OCI-LY1 (cell line): ENCODE results near the gene ZFPM1.

Experiments used
- H2AFZ ChIP-seq: fragments of 200-600 bp; sonication (generic), shearing (Covaris generic); 2 replicates; pipeline ENCODE4 v1.6.0; 2014; ENCODE audit warnings: antibody characterized with exemption, mild to moderate bottlenecking, low read length
- H3F3A ChIP-seq: fragments of 200-600 bp; sonication (generic), shearing (Covaris generic); 2 replicates; pipeline ENCODE4 v1.6.0; 2014; ENCODE audit warnings: mild to moderate bottlenecking, antibody characterized with exemption, low read length, moderate library complexity; ENCODE audit not compliant: insufficient read depth
- H3K27ac ChIP-seq: fragments of 200-600 bp; sonication (generic); 2 replicates; pipeline ENCODE4 v1.5.1; 2014; ENCODE audit warnings: low read length, mixed run types, mild to moderate bottlenecking, low read depth; ENCODE audit not compliant: poor library complexity, severe bottlenecking
- H3K27me3 ChIP-seq: fragments of 200-600 bp; sonication (generic); 2 replicates; pipeline ENCODE4 v1.6.0; 2014; ENCODE audit warnings: antibody characterized with exemption, mild to moderate bottlenecking, low read length, moderate library complexity; ENCODE audit not compliant: insufficient read depth
- H3K36me3 ChIP-seq: fragments of 200-600 bp; sonication (generic); 2 replicates; pipeline ENCODE4 v1.6.1; 2014; ENCODE audit warnings: mild to moderate bottlenecking, antibody characterized with exemption, low read length, moderate library complexity, mixed read lengths; ENCODE audit not compliant: insufficient read depth
- H3K4me1 ChIP-seq: fragments of 200-600 bp; sonication (generic); 2 replicates; pipeline ENCODE4 v1.5.1; 2014; ENCODE audit warnings: mild to moderate bottlenecking, low read length, moderate library complexity; ENCODE audit not compliant: insufficient read depth, severe bottlenecking
- H3K4me2 ChIP-seq: fragments of 200-600 bp; sonication (generic), shearing (Covaris generic); 2 replicates; pipeline ENCODE4 v1.6.1; 2014; ENCODE audit warnings: low read length
- H3K4me3 ChIP-seq: fragments of 200-600 bp; sonication (generic); 2 replicates; pipeline ENCODE4 v1.5.1; 2014; ENCODE audit warnings: low read length, low read depth, mild to moderate bottlenecking, mixed read lengths; ENCODE audit not compliant: poor library complexity, severe bottlenecking
- H3K79me2 ChIP-seq: fragments of 200-600 bp; shearing (Covaris generic); 2 replicates; pipeline ENCODE4 v1.6.1; 2016; ENCODE audit warnings: mixed run types, low read length, mixed read lengths; ENCODE audit not compliant: insufficient read depth
- H3K9ac ChIP-seq: fragments of 200-600 bp; sonication (generic), shearing (Covaris generic); 2 replicates; pipeline ENCODE4 v1.6.1; 2014; ENCODE audit warnings: mild to moderate bottlenecking, low read length, mixed read lengths
- H3K9me2 ChIP-seq: fragments of 200-600 bp; sonication (generic), shearing (Covaris generic); 2 replicates; pipeline ENCODE4 v1.6.1; 2014; ENCODE audit warnings: low read depth, mild to moderate bottlenecking, low read length, mixed read lengths
- H3K9me3 ChIP-seq: fragments of 200-600 bp; shearing (Covaris generic); 2 replicates; pipeline ENCODE4 v1.6.1; 2014; ENCODE audit warnings: low read length, mixed read lengths
- H4K20me1 ChIP-seq: fragments of 200-600 bp; sonication (generic), shearing (Covaris generic); 2 replicates; pipeline ENCODE4 v1.6.0; 2016; ENCODE audit warnings: mild to moderate bottlenecking, low read length; ENCODE audit not compliant: insufficient read depth
- CTCF ChIP-seq: fragments of 200-600 bp; sonication (generic), shearing (Covaris generic); IDR thresholded peaks from 2 replicates; pipeline ENCODE4 v1.5.1; 2017; ENCODE audit warnings: mild to moderate bottlenecking, antibody characterized with exemption, low read length, moderate library complexity, mixed read lengths
- EZH2 ChIP-seq: fragments of 200-600 bp; sonication (generic), shearing (Covaris generic); IDR thresholded peaks from 2 replicates; pipeline ENCODE4 v1.8.0; 2017; ENCODE audit warnings: borderline replicate concordance, mixed run types, mild to moderate bottlenecking, antibody characterized with exemption, low read length, moderate library complexity, mixed read lengths

The ZFPM1 gene

GRCh38 chr16:88466949-88467348, 13.9 kb downstream of the ZFPM1 start:
- Histone ChIP-seq H2AFZ (no peak overlapping the region), H3K27ac (no peak overlapping the region), H3F3A (no peaks in the 10 kb centered on the region), H3K9me3 (no peaks in the 10 kb centered on the region), H3K79me2 (no peaks in the 10 kb centered on the region), H3K27me3 (0 out of 2 replicates have a peak, but pooled peaks cover 4% of the 10 kb centered on the region), H3K4me2 (no peak overlapping the region), H3K36me3 (no peaks in the 10 kb centered on the region), H3K9ac (no peak overlapping the region), H3K4me3 (no peak overlapping the region), H3K9me2 (no peaks in the 10 kb centered on the region), H3K4me1 (no peaks in the 10 kb centered on the region), H4K20me1 (no peaks in the 10 kb centered on the region)
- TF ChIP-seq EZH2 (no peak), CTCF (no peak)

DNA sequence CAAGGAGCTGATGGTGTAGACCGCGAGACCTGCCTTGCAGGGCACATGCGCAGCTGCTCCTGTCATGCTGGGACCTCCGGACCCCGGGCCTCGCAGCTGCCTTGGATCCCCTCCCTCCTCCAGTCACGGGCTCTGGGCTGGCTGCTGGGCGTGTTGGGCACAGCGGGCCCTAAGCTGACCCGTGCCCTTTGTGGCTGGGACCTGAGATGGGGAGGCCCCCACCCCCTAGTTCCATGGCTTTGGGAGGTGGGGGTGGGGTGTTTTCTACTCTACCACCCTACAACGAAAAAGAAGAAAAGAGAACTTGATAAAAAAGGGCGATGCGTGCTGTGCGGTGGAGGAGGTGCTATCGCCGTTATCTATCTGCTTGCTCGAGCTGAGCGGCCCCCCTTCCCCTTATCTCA, 14.5 kb downstream of the ZFPM1 start:
- no peaks in the 10 kb centered on the region for H3K36me3 ChIP-seq
- H3K79me2 ChIP-seq: no peaks in the 10 kb centered on the region
- TF ChIP-seq CTCF (no peak), EZH2 (no peak)
- H3F3A ChIP-seq: no peaks in the 10 kb centered on the region
- H3K27ac ChIP-seq: no peak overlapping the region
- H3K4me1 ChIP-seq: no peaks in the 10 kb centered on the region
- no peak overlapping the region for H3K4me3 ChIP-seq
- H4K20me1 ChIP-seq: no peaks in the 10 kb centered on the region
- no peak overlapping the region for H3K9ac ChIP-seq
- no peak overlapping the region for H3K4me2 ChIP-seq
- H3K27me3 ChIP-seq: 0 out of 2 replicates have a peak, but pooled peaks cover 4% of the 10 kb centered on the region
- no peak overlapping the region for H2AFZ ChIP-seq
- H3K9me3 ChIP-seq: no peaks in the 10 kb centered on the region
- no peaks in the 10 kb centered on the region for H3K9me2 ChIP-seq

DNA sequence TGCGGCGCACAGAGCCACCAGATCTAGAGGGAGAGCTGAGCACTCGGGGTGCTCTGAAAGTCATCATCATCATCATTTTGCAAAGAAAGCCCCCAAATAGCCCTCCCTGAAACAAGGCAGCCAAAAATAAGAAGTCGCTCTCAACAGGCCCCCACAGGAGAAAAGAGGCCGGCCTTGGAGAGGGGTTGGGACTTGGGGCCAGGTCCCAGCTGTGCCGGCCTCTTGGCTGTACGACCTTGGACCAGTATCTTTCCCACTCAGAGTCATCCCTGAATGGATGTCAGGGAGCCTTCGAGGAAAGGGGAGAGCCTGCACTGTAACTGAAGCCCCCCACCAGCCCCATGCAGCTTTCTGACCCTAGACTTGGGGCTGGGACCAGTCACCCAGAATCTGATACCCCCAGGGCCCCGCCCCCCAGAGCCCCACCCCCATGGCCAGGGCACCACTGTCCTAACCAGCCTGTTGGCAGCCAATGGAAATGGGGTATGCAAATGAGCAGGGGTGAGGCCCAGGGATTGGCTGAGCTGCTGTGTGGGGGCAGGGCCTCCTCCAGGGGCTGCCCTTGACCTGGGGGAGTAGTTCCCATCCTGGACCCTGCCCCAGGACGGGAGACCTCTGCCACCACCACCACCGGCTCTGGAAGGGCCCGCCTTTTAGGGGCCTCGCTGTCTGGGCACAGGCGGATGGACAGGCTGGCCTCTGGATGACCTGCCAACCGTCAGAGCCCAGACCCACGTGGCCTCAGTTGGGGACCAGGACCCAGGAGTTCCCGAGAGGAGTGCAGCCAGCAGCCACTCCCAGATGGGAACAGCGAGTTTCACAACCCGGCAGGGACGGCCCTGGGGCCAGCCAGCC, 15.4 kb downstream of the ZFPM1 start:
- Histone ChIP-seq H3K4me3 (no peak overlapping the region), H3F3A (no peaks in the 10 kb centered on the region), H3K36me3 (no peaks in the 10 kb centered on the region), H3K9me2 (no peaks in the 10 kb centered on the region), H3K9ac (no peak overlapping the region), H3K4me2 (no peak overlapping the region), H2AFZ (no peak overlapping the region), H3K27ac (no peak overlapping the region), H3K9me3 (no peaks in the 10 kb centered on the region), H3K27me3 (0 out of 2 replicates have a peak, but pooled peaks cover 2% of the 10 kb centered on the region), H3K4me1 (no peaks in the 10 kb centered on the region), H3K79me2 (no peaks in the 10 kb centered on the region), H4K20me1 (no peaks in the 10 kb centered on the region)
- TF ChIP-seq EZH2 (no peak), CTCF (no peak)
